ENCODE data around the gene MMP21.

Gene MMP21

DNA sequence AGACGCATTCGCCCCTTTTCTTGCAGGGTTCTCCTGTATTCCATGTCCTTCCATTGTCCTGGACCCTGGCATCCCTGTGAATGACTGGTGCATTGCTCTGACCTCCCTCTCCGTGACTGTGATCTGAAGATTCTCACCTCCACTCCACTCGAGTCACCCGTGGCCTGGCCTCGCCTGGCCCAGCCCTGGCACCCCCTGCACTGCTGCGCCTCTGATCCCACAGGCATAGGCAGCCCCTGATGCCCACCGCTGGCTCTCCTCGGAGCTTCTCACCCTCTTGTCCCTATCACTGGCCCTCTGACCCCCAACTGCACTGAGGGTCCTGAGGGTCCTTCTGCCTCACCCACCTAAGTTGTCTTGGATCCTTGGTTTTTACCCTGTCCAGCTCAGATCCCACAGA is 2.2 kb upstream of the MMP21 start:
- no peak for TF ChIP-seq TAF1 (IDR thresholded peaks at IDR 0.05; ENCODE audit: borderline replicate concordance, insufficient read depth, low read length)
- no peak for TF ChIP-seq FOXP2 (optimal IDR thresholded peaks at IDR 0.05; ENCODE audit: borderline replicate concordance, extremely low read depth, extremely low read length, insufficient read depth)

DNA sequence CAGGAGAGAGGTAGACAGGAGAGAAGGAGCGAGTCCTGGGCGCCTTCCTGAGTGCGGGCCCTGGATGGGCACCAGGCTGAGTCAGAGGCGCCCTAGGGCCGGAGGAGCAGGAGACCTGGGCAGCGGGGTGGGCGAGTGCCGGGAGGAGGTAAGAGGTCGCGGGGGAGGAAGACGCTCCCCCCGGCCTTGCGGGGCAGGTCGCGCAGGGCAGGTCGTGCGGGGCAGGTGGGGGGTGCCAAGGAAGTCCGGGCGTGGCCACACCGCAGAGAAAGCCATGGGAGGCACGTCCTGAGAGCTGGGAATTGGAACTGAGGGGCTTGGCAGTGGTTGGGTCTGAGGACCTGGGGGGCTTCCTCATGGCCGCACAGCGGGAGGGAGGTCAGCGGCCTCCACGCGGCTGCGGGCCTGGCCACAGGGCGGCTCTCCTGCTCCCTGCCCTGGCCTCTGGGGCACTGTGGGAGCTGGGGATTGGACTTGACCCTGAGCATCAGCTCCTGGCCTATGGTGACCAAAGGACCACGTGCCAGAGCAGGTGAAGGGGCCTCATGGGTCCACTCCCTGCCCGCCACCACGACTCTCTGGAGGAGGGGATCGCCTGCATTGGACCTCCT is 935 bp downstream of the MMP21 start:
- TF ChIP-seq SIN3A (IDR thresholded peaks at IDR 0.05; ENCODE audit: borderline replicate concordance, insufficient read depth, low read length) = no peak
- no peak for TF ChIP-seq FOXP2 (optimal IDR thresholded peaks at IDR 0.05; ENCODE audit: borderline replicate concordance, extremely low read depth, extremely low read length, insufficient read depth)
- TF ChIP-seq, protein P1, sequence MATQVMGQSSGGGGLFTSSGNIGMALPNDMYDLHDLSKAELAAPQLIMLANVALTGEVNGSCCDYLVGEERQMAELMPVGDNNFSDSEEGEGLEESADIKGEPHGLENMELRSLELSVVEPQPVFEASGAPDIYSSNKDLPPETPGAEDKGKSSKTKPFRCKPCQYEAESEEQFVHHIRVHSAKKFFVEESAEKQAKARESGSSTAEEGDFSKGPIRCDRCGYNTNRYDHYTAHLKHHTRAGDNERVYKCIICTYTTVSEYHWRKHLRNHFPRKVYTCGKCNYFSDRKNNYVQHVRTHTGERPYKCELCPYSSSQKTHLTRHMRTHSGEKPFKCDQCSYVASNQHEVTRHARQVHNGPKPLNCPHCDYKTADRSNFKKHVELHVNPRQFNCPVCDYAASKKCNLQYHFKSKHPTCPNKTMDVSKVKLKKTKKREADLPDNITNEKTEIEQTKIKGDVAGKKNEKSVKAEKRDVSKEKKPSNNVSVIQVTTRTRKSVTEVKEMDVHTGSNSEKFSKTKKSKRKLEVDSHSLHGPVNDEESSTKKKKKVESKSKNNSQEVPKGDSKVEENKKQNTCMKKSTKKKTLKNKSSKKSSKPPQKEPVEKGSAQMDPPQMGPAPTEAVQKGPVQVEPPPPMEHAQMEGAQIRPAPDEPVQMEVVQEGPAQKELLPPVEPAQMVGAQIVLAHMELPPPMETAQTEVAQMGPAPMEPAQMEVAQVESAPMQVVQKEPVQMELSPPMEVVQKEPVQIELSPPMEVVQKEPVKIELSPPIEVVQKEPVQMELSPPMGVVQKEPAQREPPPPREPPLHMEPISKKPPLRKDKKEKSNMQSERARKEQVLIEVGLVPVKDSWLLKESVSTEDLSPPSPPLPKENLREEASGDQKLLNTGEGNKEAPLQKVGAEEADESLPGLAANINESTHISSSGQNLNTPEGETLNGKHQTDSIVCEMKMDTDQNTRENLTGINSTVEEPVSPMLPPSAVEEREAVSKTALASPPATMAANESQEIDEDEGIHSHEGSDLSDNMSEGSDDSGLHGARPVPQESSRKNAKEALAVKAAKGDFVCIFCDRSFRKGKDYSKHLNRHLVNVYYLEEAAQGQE (IDR thresholded peaks at IDR 0.05; ENCODE audit: insufficient read depth in 1 of 2, low read depth in 2 of 2, low read length in 2 of 2) = no peak
- no peak for TF ChIP-seq TAF1 (IDR thresholded peaks at IDR 0.05; ENCODE audit: borderline replicate concordance, insufficient read depth, low read length)
- no peak for TF ChIP-seq POLR2AphosphoS5 (IDR thresholded peaks at IDR 0.05; ENCODE audit: low read depth, low read length)

- TF ChIP-seq, protein P1 (IDR thresholded peaks at IDR 0.05; ENCODE audit: insufficient read depth in 1 of 2, low read depth in 2 of 2, low read length in 2 of 2) = no peak
- TF ChIP-seq SIN3A (IDR thresholded peaks at IDR 0.05; ENCODE audit: borderline replicate concordance, insufficient read depth, low read length) = no peak
- TF ChIP-seq TAF1 (IDR thresholded peaks at IDR 0.05; ENCODE audit: borderline replicate concordance, insufficient read depth, low read length) = no peak
- no peak for TF ChIP-seq POLR2AphosphoS5 (IDR thresholded peaks at IDR 0.05; ENCODE audit: low read depth, low read length)
- TF ChIP-seq FOXP2 (optimal IDR thresholded peaks at IDR 0.05; ENCODE audit: borderline replicate concordance, extremely low read depth, extremely low read length, insufficient read depth) = no peak
Observed at GRCh38 chr10:125773687-125774543, 1.7 kb downstream of the MMP21 start.

DNA sequence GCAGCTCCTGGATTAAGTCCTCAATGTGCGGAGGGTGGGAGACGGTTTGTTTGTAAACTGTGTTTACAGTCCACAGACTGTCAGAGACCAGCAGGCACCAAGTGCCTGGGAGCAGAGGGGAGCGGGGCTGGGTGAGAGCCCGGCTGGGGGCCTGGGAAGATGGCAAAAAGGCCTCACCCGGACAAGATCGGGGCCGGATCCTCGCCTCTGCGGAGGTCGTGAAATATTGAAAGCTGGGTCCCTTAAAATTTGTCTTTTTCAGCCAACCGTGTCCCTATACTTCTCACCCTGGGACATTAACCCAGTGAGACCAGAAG is 2.8 kb downstream of the MMP21 start:
- TF ChIP-seq, protein P1 (IDR thresholded peaks at IDR 0.05; ENCODE audit: insufficient read depth in 1 of 2, low read depth in 2 of 2, low read length in 2 of 2) = no peak
- TF ChIP-seq FOXP2 (optimal IDR thresholded peaks at IDR 0.05; ENCODE audit: borderline replicate concordance, extremely low read depth, extremely low read length, insufficient read depth) (no peak), TAF1 (IDR thresholded peaks at IDR 0.05; ENCODE audit: borderline replicate concordance, insufficient read depth, low read length) (no peak), POLR2AphosphoS5 (IDR thresholded peaks at IDR 0.05; ENCODE audit: low read depth, low read length) (no peak), SIN3A (IDR thresholded peaks at IDR 0.05; ENCODE audit: borderline replicate concordance, insufficient read depth, low read length) (no peak)

GRCh38 chr10:125772112-125772863 is 3.3 kb downstream of the MMP21 start:
- TF ChIP-seq, protein P1 (IDR thresholded peaks at IDR 0.05; ENCODE audit: insufficient read depth in 1 of 2, low read depth in 2 of 2, low read length in 2 of 2) = no peak
- no peak for TF ChIP-seq SIN3A (IDR thresholded peaks at IDR 0.05; ENCODE audit: borderline replicate concordance, insufficient read depth, low read length)
- no peak for TF ChIP-seq TAF1 (IDR thresholded peaks at IDR 0.05; ENCODE audit: borderline replicate concordance, insufficient read depth, low read length)
- TF ChIP-seq FOXP2 (optimal IDR thresholded peaks at IDR 0.05; ENCODE audit: borderline replicate concordance, extremely low read depth, extremely low read length, insufficient read depth) = no peak
- TF ChIP-seq POLR2AphosphoS5 (IDR thresholded peaks at IDR 0.05; ENCODE audit: low read depth, low read length) = no peak
